OCI-LY3 (cell line): Measurements from ENCODE around the gene SLC16A6.

Experiments used
- H2AFZ ChIP-seq: fragments of 200-600, 300-600 bp; shearing (Covaris generic); 2 replicates; pipeline ENCODE4 v1.6.0; 2014; ENCODE audit warnings: antibody characterized with exemption, low read depth, low read length
- H3K27ac ChIP-seq: fragments of 200-600, 300-600 bp; sonication (generic); 2 replicates; pipeline ENCODE4 v1.5.1; 2014; ENCODE audit warnings: mild to moderate bottlenecking, low read length, moderate library complexity, mixed read lengths
- H3K27me3 ChIP-seq: fragments of 200-600, 300-600 bp; sonication (generic); 2 replicates; pipeline ENCODE4 v1.6.1; 2014; ENCODE audit warnings: low read depth, low read length, mixed read lengths
- H3K36me3 ChIP-seq: fragments of 200-600, 300-600 bp; sonication (generic); replicated peaks from 2 replicates; pipeline ENCODE3; 2014; ENCODE audit warnings: low read depth, low read length, mixed read lengths
- H3K4me1 ChIP-seq: fragments of 300-600, 200-600 bp; sonication (generic); 2 replicates; pipeline ENCODE4 v1.6.1; 2014; ENCODE audit warnings: low read length, mixed read lengths
- H3K4me2 ChIP-seq: fragments of 200-600, 300-600 bp; sonication (generic); 2 replicates; pipeline ENCODE4 v1.6.1; 2014; ENCODE audit warnings: low read length, mixed read lengths
- H3K4me3 ChIP-seq: fragments of 300-600, 200-600 bp; sonication (generic); 2 replicates; pipeline ENCODE4 v1.5.1; 2014; ENCODE audit warnings: antibody characterized with exemption, mild to moderate bottlenecking, low read length, moderate library complexity
- H3K79me2 ChIP-seq: fragments of 300-600, 200-600 bp; shearing (Covaris generic); 2 replicates; pipeline ENCODE4 v1.6.1; 2014; ENCODE audit warnings: mild to moderate bottlenecking, low read length, mixed read lengths
- H3K9ac ChIP-seq: fragments of 300-600, 200-600 bp; shearing (Covaris generic); 2 replicates; pipeline ENCODE4 v1.6.0; 2014; ENCODE audit warnings: mild to moderate bottlenecking, low read length, moderate library complexity
- H3K9me3 ChIP-seq: fragments of 200-600, 300-600 bp; shearing (Covaris generic); 2 replicates; pipeline ENCODE4 v1.6.1; 2014; ENCODE audit warnings: low read length, mixed read lengths; ENCODE audit not compliant: insufficient read depth
- H4K20me1 ChIP-seq: fragments of 200-600, 300-600 bp; sonication (generic); 2 replicates; pipeline ENCODE4 v1.6.1; 2016; ENCODE audit warnings: low read length, mixed read lengths; ENCODE audit not compliant: insufficient read depth
- EZH2phosphoT487 ChIP-seq: fragments of 200-600 bp; shearing (Covaris generic); IDR thresholded peaks from 2 replicates; pipeline ENCODE4 v1.6.1; 2018; ENCODE audit warnings: antibody characterized with exemption, mixed run types, low read depth
- TF ChIP-seq, protein P1 (sequence below): fragments of 200-600, 300-600 bp; sonication (generic); IDR thresholded peaks from 2 replicates; pipeline ENCODE4 v1.5.1; 2014; ENCODE audit warnings: antibody characterized with exemption, low read length, low read depth

SLC16A6 gene

DNA sequence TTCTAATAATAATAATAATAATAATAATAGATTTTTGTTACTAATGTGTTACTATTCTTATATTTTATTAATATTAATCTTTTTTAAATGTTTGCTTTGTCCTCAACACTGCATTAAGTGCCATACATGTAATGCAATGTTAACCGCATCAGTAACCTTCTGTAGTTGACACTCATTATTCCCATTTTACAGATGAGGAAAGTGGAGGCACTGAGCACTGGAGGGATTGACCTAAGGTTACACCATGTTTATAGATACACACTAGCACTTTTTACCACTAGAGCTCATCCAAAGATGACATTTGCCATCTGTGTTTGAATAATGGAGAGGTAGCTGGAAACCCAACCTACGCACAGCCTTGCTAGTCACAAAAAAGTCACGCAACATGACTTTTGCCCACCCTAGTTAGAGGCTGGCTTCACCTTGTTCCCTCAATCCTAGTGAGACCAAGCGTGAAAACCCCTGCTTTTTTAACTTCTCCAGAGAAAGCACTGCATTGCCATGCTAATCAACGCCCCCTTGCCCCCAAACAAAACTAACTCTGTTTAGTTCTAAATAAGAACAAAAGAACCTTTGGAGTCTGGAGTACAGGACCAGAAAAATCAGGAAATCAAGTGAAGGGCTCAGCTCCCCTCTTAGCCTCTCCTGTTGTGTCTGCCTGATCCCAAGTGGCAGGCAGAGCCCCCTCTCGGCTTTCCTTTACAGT lies 2.7 kb upstream of the SLC16A6 start:
- no peak for TF ChIP-seq EZH2phosphoT487
- TF ChIP-seq, protein P1, sequence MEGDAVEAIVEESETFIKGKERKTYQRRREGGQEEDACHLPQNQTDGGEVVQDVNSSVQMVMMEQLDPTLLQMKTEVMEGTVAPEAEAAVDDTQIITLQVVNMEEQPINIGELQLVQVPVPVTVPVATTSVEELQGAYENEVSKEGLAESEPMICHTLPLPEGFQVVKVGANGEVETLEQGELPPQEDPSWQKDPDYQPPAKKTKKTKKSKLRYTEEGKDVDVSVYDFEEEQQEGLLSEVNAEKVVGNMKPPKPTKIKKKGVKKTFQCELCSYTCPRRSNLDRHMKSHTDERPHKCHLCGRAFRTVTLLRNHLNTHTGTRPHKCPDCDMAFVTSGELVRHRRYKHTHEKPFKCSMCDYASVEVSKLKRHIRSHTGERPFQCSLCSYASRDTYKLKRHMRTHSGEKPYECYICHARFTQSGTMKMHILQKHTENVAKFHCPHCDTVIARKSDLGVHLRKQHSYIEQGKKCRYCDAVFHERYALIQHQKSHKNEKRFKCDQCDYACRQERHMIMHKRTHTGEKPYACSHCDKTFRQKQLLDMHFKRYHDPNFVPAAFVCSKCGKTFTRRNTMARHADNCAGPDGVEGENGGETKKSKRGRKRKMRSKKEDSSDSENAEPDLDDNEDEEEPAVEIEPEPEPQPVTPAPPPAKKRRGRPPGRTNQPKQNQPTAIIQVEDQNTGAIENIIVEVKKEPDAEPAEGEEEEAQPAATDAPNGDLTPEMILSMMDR: no peak
- peak overlapping the region; percentile 92; the same call in 1 of the 2 replicates for H3K9ac ChIP-seq
- no peaks in the 10 kb centered on the region for H4K20me1 ChIP-seq
- H3K79me2 ChIP-seq: peaks cover 49% of the 10 kb centered on the region
- no peaks in the 10 kb centered on the region for H3K9me3 ChIP-seq
- peaks cover 8% of the 10 kb centered on the region for H3K36me3 ChIP-seq
- H3K27me3 ChIP-seq: no peaks in the 10 kb centered on the region
- H3K4me2 ChIP-seq: peak overlapping the region; percentile 11; the same call in 1 of the 2 replicates
- peaks cover 22% of the 10 kb centered on the region for H3K4me1 ChIP-seq
- H3K4me3 ChIP-seq: no peak overlapping the region
- no peak overlapping the region for H2AFZ ChIP-seq
- H3K27ac ChIP-seq: no peak overlapping the region

DNA sequence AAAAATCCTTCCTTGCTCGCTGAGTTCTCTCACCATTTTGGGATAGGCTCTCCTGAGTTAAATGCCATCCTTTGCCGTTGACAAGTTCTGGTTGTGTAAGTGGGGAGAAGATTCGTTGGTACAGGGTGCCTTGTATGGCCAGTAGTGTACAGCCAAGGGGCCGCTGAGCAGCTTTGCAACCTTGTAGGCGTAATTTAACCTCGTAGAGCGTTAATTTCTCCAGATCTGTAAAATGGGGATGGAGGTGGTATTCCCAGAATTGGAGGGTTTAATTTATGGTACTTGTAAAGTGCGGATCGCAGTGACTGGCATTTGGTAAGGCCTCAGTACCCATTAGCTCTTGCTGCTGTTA lies 1.7 kb upstream of the SLC16A6 start:
- Histone ChIP-seq H3K4me1 (peaks cover 32% of the 10 kb centered on the region), H2AFZ (0 out of 2 replicates have a peak overlapping the region, but pooled peaks have one; percentile 56), H3K27ac (peak overlapping the region; percentile 99)

DNA sequence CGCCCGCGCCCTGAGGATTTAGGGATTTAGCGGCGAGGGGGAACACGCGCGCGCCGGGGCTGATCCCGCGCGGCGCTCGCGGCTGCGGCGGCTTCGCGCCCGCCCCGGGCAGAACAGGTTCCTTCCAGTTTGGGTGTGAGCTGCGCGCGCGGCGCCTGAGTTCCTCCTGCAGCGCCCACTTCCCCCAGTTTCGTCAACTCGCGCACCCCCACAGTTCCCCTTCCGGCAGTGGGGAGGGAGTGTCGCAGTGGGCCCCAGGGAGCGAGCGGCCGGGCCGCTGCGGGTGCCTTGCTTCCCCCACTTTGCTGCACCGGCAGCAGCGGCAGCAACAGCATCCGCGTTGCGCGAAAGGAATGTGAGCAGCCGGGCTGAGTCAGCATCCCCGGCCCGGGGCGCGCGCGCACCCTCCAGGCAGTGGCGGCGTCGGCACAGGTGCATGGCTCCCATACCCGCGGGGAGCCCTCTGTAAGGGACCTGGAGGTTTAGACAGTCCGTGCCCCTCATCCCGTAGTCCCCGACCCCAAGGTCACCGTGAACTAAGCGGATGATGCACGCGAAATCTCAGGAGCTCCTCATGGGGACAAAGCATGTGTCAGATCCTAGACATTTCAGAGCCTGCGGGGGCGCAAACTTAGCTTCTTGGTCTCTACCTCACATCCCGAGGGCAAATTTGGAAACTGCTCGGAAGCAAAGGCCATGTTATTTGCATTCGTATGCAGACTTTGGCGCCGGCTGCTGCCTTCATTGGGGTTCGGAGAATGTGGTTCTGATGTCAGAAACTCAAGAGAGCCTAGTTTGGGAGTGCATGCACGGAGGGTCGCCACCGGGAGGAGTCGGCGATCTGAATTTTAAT lies 1.1 kb upstream of the SLC16A6 start:
- Histone ChIP-seq H3K4me2 (peak overlapping the region; percentile 96), H3K27me3 (no peaks in the 10 kb centered on the region), H3K4me3 (peak overlapping the region; percentile 92), H3K9me3 (no peaks in the 10 kb centered on the region), H2AFZ (peak overlapping the region; percentile 56; the same call in 1 of the 2 replicates), H3K4me1 (peaks cover 38% of the 10 kb centered on the region), H3K27ac (peak overlapping the region; percentile 99), H3K36me3 (peaks cover 4% of the 10 kb centered on the region), H3K9ac (peak overlapping the region; percentile 92), H3K79me2 (peaks cover 61% of the 10 kb centered on the region), H4K20me1 (no peaks in the 10 kb centered on the region)
- TF ChIP-seq, protein P1: peak; percentile 49
- no peak for TF ChIP-seq EZH2phosphoT487

More for the DNA sequence above, 1.7 kb upstream of the SLC16A6 start:
- Histone ChIP-seq H4K20me1 (no peaks in the 10 kb centered on the region), H3K36me3 (peaks cover 4% of the 10 kb centered on the region), H3K27me3 (no peaks in the 10 kb centered on the region), H3K9ac (peak overlapping the region; percentile 92), H3K4me2 (peak overlapping the region; percentile 96), H3K79me2 (peaks cover 55% of the 10 kb centered on the region), H3K4me3 (peak overlapping the region; percentile 92), H3K9me3 (no peaks in the 10 kb centered on the region)
- TF ChIP-seq, protein P1: no peak; the same call in 1 of the 2 replicates
- no peak for TF ChIP-seq EZH2phosphoT487
